ENCODE results near the gene FARSB.

The FARSB gene

GRCh38 chr2:222637067-222637466 lies 18.8 kb downstream of the FARSB start:
- POLR2A ChIA-PET = interaction anchor here (0.8 kb wide), 1 partner anchor 18 kb away, joined by 3 read pairs; no protein-coding TSS in a partner anchor
- Histone ChIP-seq H3K4me3 (ENCODE audit: low read depth, low read length) (no peak overlapping the region), H3K27ac (ENCODE audit: extremely low read depth, low read depth, low read length) (no peak overlapping the region), H3K4me1 (ENCODE audit: control insufficient read depth, insufficient read depth, low read length) (no peaks in the 10 kb centered on the region), H3K9me3 (ENCODE audit: control insufficient read depth, insufficient read depth, low read depth, low read length) (no peaks in the 10 kb centered on the region), H3K36me3 (ENCODE audit: control insufficient read depth in 2 of 2, insufficient read depth in 1 of 2, low read length in 2 of 2) (peaks cover 83 to 87% of the 10 kb centered on the region in 2 experiments)
- TF ChIP-seq ZNF175 (tag by site-specific recombination; IDR thresholded peaks at IDR 0.05) = no peak
- no peak for TF ChIP-seq KLF7 (tag by site-specific recombination; IDR thresholded peaks at IDR 0.05; ENCODE audit: borderline replicate concordance)
- no peak for TF ChIP-seq ZNF510 (tag by site-specific recombination; IDR thresholded peaks at IDR 0.05; ENCODE audit: insufficient replicate concordance)
- TF ChIP-seq ZNF266 (tag by site-specific recombination; IDR thresholded peaks at IDR 0.05; ENCODE audit: low read depth) = no peak
- TF ChIP-seq PRDM2 (tag by site-specific recombination; IDR thresholded peaks at IDR 0.05; ENCODE audit: borderline replicate concordance) = no peak
- CTCF ChIA-PET = no interaction called here

- H3K9me3 ChIP-seq (ENCODE audit: control insufficient read depth, insufficient read depth, low read depth, low read length) = no peaks in the 10 kb centered on the region
- TF ChIP-seq ZIC2 (tag by site-specific recombination; IDR thresholded peaks at IDR 0.05) (no peak), GLI2 (tag by site-specific recombination; IDR thresholded peaks at IDR 0.05; ENCODE audit: borderline replicate concordance, low read depth) (no peak), ZNF585B (tag by site-specific recombination; IDR thresholded peaks at IDR 0.05) (no peak), ZNF202 (tag by site-specific recombination; IDR thresholded peaks at IDR 0.05; ENCODE audit: borderline replicate concordance) (no peak), ZNF785 (tag by site-specific recombination; IDR thresholded peaks at IDR 0.05) (no peak)
- H3K4me3 ChIP-seq (ENCODE audit: low read depth, low read length) = no peak overlapping the region
- CTCF ChIA-PET = no interaction called here
- H3K36me3 ChIP-seq (ENCODE audit: control insufficient read depth in 2 of 2, insufficient read depth in 1 of 2, low read length in 2 of 2) = peaks cover 84 to 90% of the 10 kb centered on the region in 2 experiments
- no peak overlapping the region for H3K27ac ChIP-seq (ENCODE audit: extremely low read depth, low read depth, low read length)
- POLR2A ChIA-PET = no interaction called here
- no peaks in the 10 kb centered on the region for H3K4me1 ChIP-seq (ENCODE audit: control insufficient read depth, insufficient read depth, low read length)
These were observed 20.6 kb downstream of the FARSB start for GRCh38 chr2:222635295-222635694.

- Histone ChIP-seq H3K27ac (ENCODE audit: extremely low read depth, low read depth, low read length) (no peak overlapping the region), H3K36me3 (ENCODE audit: control insufficient read depth in 2 of 2, insufficient read depth in 1 of 2, low read length in 2 of 2) (peaks cover 55 to 90% of the 10 kb centered on the region in 2 experiments), H3K4me1 (ENCODE audit: control insufficient read depth, insufficient read depth, low read length) (no peaks in the 10 kb centered on the region), H3K9me3 (ENCODE audit: control insufficient read depth, insufficient read depth, low read depth, low read length) (no peaks in the 10 kb centered on the region), H3K4me3 (ENCODE audit: low read depth, low read length) (no peak overlapping the region)
- TF ChIP-seq ZFP41 (tag by site-specific recombination; IDR thresholded peaks at IDR 0.05; ENCODE audit: borderline replicate concordance) (no peak), ZNF239 (tag by site-specific recombination; IDR thresholded peaks at IDR 0.05) (no peak), ZNF596 (tag by site-specific recombination; IDR thresholded peaks at IDR 0.05) (no peak), ZNF292 (tag by site-specific recombination; IDR thresholded peaks at IDR 0.05; ENCODE audit: borderline replicate concordance, low read depth) (no peak), WT1 (tag by site-specific recombination; IDR thresholded peaks at IDR 0.05) (no peak), ZNF433 (tag by site-specific recombination; IDR thresholded peaks at IDR 0.05; ENCODE audit: low read depth) (no peak), ZBTB20 (tag by site-specific recombination; IDR thresholded peaks at IDR 0.05) (no peak), ZNF223 (tag by site-specific recombination; IDR thresholded peaks at IDR 0.05) (no peak), KLF10 (tag by site-specific recombination; IDR thresholded peaks at IDR 0.05) (no peak), AEBP2 (tag by site-specific recombination; IDR thresholded peaks at IDR 0.05; ENCODE audit: borderline replicate concordance) (no peak), ZNF561 (tag by site-specific recombination; IDR thresholded peaks at IDR 0.05; ENCODE audit: borderline replicate concordance) (no peak), ZNF18 (tag by site-specific recombination; IDR thresholded peaks at IDR 0.05) (no peak)
- POLR2A ChIA-PET = no interaction called here
- CTCF ChIA-PET = interaction anchor here (0.6 to 1.3 kb wide), 2 partner anchors 27 to 524 kb away, joined by 3 to 5 read pairs; no protein-coding TSS in a partner anchor
These were observed 28.1 kb downstream of the FARSB start for GRCh38 chr2:222627764-222628163.

All from HEK293 (cell line).